GM12801 (cell line): ENCODE results near the gene GRK2.

Experiments used
- CTCF ChIP-seq: IDR thresholded peaks from one replicate; pipeline ENCODE4 v1.5.1; 2011; ENCODE audit warnings: control low read depth; ENCODE audit not compliant: insufficient read length; ENCODE audit errors: extremely low read depth

GRK2 gene

GRCh38 chr11:67239783-67240575 is 26.3 kb upstream of the GRK2 start:
- no peak for TF ChIP-seq CTCF

- TF ChIP-seq CTCF, result no peak
Observed at GRCh38 chr11:67240576-67241389, 25.5 kb upstream of the GRK2 start.

GRCh38 chr11:67242548-67242947 is 23.7 kb upstream of the GRK2 start:
- no peak for TF ChIP-seq CTCF

GRCh38 chr11:67243051-67243450 is 23.2 kb upstream of the GRK2 start:
- TF ChIP-seq CTCF, result no peak

- TF ChIP-seq CTCF, result no peak
Observed at GRCh38 chr11:67245046-67245445, 21.2 kb upstream of the GRK2 start.

- TF ChIP-seq CTCF, result no peak
Observed at GRCh38 chr11:67247946-67248550, 18.2 kb upstream of the GRK2 start.

- TF ChIP-seq CTCF, result no peak
Observed at GRCh38 chr11:67248653-67249052, 17.6 kb upstream of the GRK2 start.
